ENCODE data around the gene TGFB2. TPM values are rescaled to one million over a fixed set of nuclear protein-coding genes. Genes with fewer than 3 reads are reported as not detected.

Gene TGFB2
- total and polyA plus RNA-seq, 2 donors (not counting 3 experiments of a cell fraction or from before 2014, with no cell fraction given): 21.2 to 43.5 TPM

GRCh38 chr1:218488986-218489385, 143.8 kb downstream of the TGFB2 start:
- Histone ChIP-seq H3K9me3 (replicated peaks; ENCODE audit: control insufficient read depth, insufficient read depth, low read length) (no peaks in the 10 kb centered on the region), H3K9me1 (replicated peaks; ENCODE audit: control insufficient read depth, extremely low read depth, insufficient read depth, low read length) (no peaks in the 10 kb centered on the region), H3K36me3 (ENCODE audit: control insufficient read depth in 2 of 2, extremely low read depth in 1 of 2, insufficient read depth in 2 of 2, low read length in 2 of 2) (no peaks in the 10 kb centered on the region), H3K4me3 (replicated peaks in 1 of 3; ENCODE audit: insufficient read depth in 1 of 3, low read depth in 1 of 3, low read length in 3 of 3) (no peak overlapping the region), H3K27ac (ENCODE audit: insufficient read depth, low read depth, low read length) (no peak overlapping the region), H4K20me1 (replicated peaks; ENCODE audit: control insufficient read depth, extremely low read depth, insufficient read depth, low read length) (no peaks in the 10 kb centered on the region), H3K27me3 (ENCODE audit: control insufficient read depth in 2 of 2, insufficient read depth in 2 of 2, low read length in 2 of 2) (no peaks in the 10 kb centered on the region), H3K9ac (replicated peaks; ENCODE audit: extremely low read depth, insufficient read depth, low read length) (no peak overlapping the region), H2AFZ (ENCODE audit: low read depth, low read length) (no peak overlapping the region), H3K4me1 (ENCODE audit: control insufficient read depth, extremely low read depth, insufficient read depth, low read length) (peaks cover 11% of the 10 kb centered on the region), H3K79me2 (ENCODE audit: control insufficient read depth, insufficient read depth, low read length) (no peaks in the 10 kb centered on the region), H3K4me2 (ENCODE audit: insufficient read depth, low read length) (no peak overlapping the region)
- no TSS peak for BruUV-seq (replicated peaks)
- dilution Hi-C loops (cut with MboI; ENCODE audit: extremely low pct_ligation_motif_present, low sequenced_read_pairs): no loop called here
- POLR2A ChIA-PET: interaction anchor here (1.2 kb wide), 1 partner anchor 10 kb away, joined by 3 read pairs; no protein-coding TSS in a partner anchor
- no peak for TF ChIP-seq GATA2 (IDR thresholded peaks at IDR 0.05; ENCODE audit: insufficient read depth, insufficient read length, low read depth, low read length)
- DNase-seq (ENCODE audit: low read depth, low spot score): no peak
- CTCF ChIA-PET: interaction anchor here (0.8 to 1.9 kb wide), 2 partner anchors 9 to 33 kb away, joined by 3 to 7 read pairs; no protein-coding TSS in a partner anchor
- intact Hi-C loops (cut with micrococcal nuclease): loop anchor here (1.0 kb wide), 1 partner anchor 10 kb away; no protein-coding TSS in a partner anchor
- FAIRE-seq: no peak

GRCh38 chr1:218490406-218490922, 145.3 kb downstream of the TGFB2 start:
- CTCF ChIA-PET: no interaction called here
- DNase-seq (ENCODE audit: low read depth, low spot score): no peak
- POLR2A ChIA-PET: no interaction called here
- H3K9me3 ChIP-seq (replicated peaks; ENCODE audit: control insufficient read depth, insufficient read depth, low read length): no peaks in the 10 kb centered on the region
- H3K4me1 ChIP-seq (ENCODE audit: control insufficient read depth, extremely low read depth, insufficient read depth, low read length): peaks cover 11% of the 10 kb centered on the region
- no peaks in the 10 kb centered on the region for H3K79me2 ChIP-seq (ENCODE audit: control insufficient read depth, insufficient read depth, low read length)
- H3K27me3 ChIP-seq (ENCODE audit: control insufficient read depth in 2 of 2, insufficient read depth in 2 of 2, low read length in 2 of 2): no peaks in the 10 kb centered on the region
- no peak for TF ChIP-seq POLR2A (IDR thresholded peaks at IDR 0.05; ENCODE audit: low read depth, low read length)
- TF ChIP-seq MAX (IDR thresholded peaks at IDR 0.05; ENCODE audit: insufficient read depth, insufficient read length): no peak
- no peak for TF ChIP-seq MYC (IDR thresholded peaks at IDR 0.05; ENCODE audit: low read depth, low read length)
- no peak for TF ChIP-seq EZH2 (IDR thresholded peaks at IDR 0.05; ENCODE audit: borderline replicate concordance, low read depth, low read length, severe bottlenecking)
- no peak for TF ChIP-seq GATA2 (IDR thresholded peaks at IDR 0.05; ENCODE audit: insufficient read depth, insufficient read length, low read depth, low read length)
- TF ChIP-seq, protein P1, sequence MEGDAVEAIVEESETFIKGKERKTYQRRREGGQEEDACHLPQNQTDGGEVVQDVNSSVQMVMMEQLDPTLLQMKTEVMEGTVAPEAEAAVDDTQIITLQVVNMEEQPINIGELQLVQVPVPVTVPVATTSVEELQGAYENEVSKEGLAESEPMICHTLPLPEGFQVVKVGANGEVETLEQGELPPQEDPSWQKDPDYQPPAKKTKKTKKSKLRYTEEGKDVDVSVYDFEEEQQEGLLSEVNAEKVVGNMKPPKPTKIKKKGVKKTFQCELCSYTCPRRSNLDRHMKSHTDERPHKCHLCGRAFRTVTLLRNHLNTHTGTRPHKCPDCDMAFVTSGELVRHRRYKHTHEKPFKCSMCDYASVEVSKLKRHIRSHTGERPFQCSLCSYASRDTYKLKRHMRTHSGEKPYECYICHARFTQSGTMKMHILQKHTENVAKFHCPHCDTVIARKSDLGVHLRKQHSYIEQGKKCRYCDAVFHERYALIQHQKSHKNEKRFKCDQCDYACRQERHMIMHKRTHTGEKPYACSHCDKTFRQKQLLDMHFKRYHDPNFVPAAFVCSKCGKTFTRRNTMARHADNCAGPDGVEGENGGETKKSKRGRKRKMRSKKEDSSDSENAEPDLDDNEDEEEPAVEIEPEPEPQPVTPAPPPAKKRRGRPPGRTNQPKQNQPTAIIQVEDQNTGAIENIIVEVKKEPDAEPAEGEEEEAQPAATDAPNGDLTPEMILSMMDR (IDR thresholded peaks at IDR 0.05; ENCODE audit: extremely low read depth in 1 of 2, insufficient read depth in 1 of 2, low read depth in 1 of 2, low read length in 2 of 2): no peak
- no peak for TF ChIP-seq POLR2AphosphoS5 (IDR thresholded peaks at IDR 0.05; ENCODE audit: insufficient read depth, low read depth, low read length)
- no peak for TF ChIP-seq JUN (IDR thresholded peaks at IDR 0.05; ENCODE audit: borderline replicate concordance, insufficient read depth, insufficient read length, low read depth)
- no peak for TF ChIP-seq FOS (IDR thresholded peaks at IDR 0.05; ENCODE audit: borderline replicate concordance, insufficient read depth, low read length)
- H2AFZ ChIP-seq (ENCODE audit: low read depth, low read length): no peak overlapping the region
- BruUV-seq (replicated peaks): no TSS peak
- no peak overlapping the region for H3K4me2 ChIP-seq (ENCODE audit: insufficient read depth, low read length)
- no peaks in the 10 kb centered on the region for H3K9me1 ChIP-seq (replicated peaks; ENCODE audit: control insufficient read depth, extremely low read depth, insufficient read depth, low read length)
- no peak for FAIRE-seq
- H3K4me3 ChIP-seq (replicated peaks in 1 of 3; ENCODE audit: insufficient read depth in 1 of 3, low read depth in 1 of 3, low read length in 3 of 3): no peak overlapping the region
- no peak overlapping the region for H3K27ac ChIP-seq (ENCODE audit: insufficient read depth, low read depth, low read length)
- dilution Hi-C loops (cut with MboI; ENCODE audit: extremely low pct_ligation_motif_present, low sequenced_read_pairs) (no loop called here), intact Hi-C loops (cut with micrococcal nuclease) (no loop called here)
- no peaks in the 10 kb centered on the region for H4K20me1 ChIP-seq (replicated peaks; ENCODE audit: control insufficient read depth, extremely low read depth, insufficient read depth, low read length)
- H3K36me3 ChIP-seq (ENCODE audit: control insufficient read depth in 2 of 2, extremely low read depth in 1 of 2, insufficient read depth in 2 of 2, low read length in 2 of 2): no peaks in the 10 kb centered on the region
- no peak overlapping the region for H3K9ac ChIP-seq (replicated peaks; ENCODE audit: extremely low read depth, insufficient read depth, low read length)
